HG02943 (cell line): Measurements from ENCODE around the gene HYDIN.
"Not testable (repeated sequence)": the region's sequence is repeated elsewhere in the genome, so short reads cannot be mapped to it uniquely, and the experiment has no call there.

Source experiments
- ATAC-seq: cut with Tn5 transposase; IDR thresholded peaks from one replicate; pipeline ENCODE4 v1.9.1; 2021; ENCODE audit warnings: mild to moderate bottlenecking, low read depth, moderate library complexity; ENCODE audit not compliant: unreplicated experiment

HYDIN gene

DNA sequence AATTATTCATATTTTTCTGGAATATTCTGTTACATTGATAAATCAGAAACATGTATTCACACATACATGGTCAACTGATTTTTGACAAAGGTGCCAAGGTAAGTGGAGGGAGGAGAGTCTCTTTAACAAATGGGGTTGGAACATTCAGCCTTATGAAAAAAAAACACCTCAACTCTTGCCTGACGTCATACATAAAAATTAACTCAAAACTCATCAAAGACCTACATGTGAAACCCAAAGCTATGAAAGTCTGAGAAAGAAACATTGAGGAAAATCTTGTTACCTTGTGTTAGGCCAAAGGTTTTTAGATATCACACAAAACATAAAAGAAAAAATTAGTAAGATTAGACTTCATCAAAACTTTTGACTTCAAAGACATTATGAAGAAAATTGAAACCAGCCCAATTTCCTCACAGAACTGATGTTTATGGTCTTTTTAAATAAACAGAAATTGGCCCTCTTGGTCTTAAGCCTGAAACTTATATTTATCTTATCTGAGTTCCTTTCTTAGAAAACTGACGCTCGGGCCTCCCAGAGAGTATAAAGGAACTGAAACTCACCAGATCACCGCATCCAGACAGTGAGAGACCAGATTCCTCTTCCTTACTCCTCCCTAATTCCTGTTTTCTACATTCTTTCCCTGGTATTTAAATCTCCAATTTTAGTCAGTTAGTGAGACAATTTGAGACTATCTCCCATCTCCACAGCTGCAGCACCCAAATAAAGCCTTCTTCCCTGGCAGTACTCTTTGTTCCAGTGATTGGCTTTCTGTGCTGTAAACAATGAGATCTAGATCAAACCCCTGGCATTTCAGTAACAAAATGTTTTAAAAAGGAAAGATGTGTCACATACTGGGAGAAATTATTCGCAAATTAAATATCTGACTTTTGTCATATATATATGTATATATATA lies 4.0 kb downstream of the HYDIN start:
- ATAC-seq = no peak

DNA sequence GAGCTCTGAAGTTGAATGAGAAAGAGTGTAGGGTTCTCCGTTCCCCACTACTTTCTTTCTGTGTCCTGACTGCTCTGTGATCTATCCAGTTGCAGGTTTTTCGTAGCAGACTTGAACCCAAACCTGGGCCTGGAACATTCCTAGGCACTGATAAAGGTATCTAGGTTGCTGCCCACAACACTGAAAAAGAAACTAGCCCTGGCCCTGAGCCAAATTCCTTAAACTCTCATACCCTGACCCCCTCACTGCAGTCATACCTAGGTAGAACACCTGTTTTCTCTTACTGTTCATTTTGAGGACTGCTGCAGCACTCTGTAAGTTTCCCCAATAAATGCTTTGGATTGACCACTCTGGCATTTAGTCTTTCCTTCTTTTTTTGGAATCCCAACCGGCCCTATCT lies 5.4 kb downstream of the HYDIN start:
- ATAC-seq = no peak

DNA sequence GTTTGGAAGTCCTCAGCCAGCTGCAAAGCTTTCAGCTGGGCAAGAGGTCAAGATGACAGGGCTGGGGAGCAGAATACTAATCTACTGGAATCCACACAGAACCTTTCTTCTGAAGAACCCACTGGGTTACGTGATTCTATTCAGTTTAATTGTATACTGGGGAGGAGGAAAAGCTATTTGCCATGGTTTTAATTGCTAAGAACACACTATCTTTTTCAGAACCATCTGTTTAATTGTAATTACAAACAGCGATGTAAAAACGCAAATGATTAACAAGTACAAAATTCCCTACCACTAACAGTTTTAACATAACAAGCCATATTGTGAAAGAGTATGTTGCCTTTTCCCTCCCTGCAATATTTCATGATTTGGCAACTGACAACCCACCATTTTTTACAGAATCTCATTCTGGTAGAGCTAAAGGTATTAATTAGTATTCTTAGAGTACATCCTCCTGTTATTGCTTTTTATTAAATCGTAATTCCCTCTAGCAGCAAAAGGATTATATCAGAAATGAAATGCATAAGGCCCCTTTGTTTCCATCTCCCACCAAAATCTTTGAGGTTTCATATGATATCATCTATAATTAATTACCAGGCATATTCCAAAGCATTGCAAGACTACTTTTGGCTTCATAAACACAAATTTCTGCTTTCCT lies 12.1 kb downstream of the HYDIN start:
- ATAC-seq = no peak

DNA sequence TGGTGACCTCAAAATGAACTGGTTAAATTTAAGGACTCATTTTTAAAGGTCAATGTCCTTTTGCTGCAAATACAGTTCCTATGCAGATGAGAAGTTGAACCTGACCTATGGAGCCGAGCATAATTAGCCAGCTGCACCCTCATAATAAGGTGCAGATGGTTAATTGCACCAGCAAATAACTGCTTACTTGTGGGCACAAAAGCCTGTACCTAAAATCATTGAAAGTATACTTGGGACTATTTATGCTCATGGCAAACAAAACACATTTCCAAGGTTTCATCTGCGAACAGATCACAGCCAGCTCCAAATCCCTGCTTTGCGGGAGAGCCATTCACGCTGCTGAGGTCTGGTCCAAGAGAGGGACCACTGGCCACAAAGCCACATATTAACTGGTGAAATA lies 13.0 kb downstream of the HYDIN start:
- ATAC-seq = no peak

DNA sequence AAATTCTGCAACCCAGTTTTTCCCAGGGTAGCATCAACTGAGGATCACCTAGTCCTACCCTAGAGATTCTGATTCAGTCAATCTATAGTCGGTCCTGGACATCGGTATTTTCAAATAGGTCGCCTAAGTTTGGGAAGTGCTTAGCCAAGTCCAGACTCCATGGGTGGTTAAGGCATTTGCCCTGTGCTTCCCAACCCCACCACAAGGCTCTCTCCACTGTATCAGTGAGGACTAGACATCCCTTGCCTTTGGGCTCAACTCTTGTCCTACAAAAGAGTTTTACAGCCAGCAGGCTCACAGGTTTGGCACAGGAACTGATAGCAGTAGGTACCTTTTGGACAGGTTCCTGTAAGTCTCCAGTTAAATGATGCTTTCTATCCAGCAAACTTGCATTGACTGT lies 13.8 kb downstream of the HYDIN start:
- ATAC-seq = no peak

DNA sequence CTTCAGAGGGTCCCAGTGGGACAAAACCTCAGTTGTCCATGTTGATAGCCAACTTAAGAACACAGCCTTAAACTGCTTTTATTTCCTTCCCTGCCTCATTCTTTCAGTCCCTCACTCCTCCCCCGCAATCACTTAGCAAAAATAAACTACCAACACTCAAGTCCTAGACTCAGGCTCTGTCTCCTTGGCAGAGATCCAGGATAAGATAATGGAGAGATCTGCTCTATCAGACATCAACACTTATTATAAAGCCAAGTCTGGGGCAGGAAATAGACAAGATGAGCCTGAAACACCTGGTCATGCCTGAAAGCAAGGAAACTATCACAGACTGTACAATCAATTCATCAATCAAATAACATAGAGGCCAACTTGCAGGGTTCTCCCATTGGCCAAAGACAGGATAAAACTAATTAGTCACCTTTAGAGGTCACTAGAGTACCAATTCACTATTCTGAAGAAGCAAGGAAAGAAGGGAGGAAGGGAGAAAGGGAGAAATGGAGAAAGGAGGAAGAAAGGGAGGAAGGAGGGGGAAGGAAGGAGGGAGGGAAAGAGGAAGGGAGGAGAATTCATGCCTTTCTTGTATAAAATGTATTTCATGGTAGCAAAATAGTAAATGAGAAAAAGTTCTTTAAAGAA lies 15.7 kb downstream of the HYDIN start:
- no peak for ATAC-seq

DNA sequence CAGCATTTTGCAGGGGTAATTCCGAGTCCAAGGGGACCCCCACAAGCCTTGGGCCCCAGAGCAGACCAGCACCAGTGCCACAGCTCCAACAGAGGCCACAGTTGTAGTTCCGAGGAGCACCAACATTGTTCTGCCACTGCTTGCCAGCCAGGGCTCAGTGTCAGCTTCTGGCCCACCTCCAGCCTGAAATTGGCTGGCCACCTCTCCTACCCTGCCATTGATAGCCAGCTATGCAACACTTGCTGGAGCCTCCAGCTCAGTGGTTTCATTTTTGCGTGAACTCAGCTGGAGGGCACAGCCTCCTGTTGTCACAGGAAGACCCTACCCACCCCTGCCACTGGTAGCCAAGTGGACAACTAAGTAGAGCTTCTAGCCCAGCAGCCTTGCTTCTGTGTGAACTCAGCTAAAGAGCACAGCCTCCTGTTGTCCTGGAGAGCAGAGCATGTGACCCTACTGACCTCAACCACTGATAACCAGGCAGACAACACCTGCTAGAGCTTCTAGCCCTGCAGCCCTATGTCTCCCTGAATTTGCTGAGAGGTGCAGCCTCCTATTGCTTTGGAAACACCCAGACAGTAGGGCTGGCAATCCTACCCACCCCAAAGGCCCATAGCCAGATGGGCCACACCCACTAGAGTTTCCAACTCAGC lies 24.9 kb downstream of the HYDIN start:
- ATAC-seq = no peak

DNA sequence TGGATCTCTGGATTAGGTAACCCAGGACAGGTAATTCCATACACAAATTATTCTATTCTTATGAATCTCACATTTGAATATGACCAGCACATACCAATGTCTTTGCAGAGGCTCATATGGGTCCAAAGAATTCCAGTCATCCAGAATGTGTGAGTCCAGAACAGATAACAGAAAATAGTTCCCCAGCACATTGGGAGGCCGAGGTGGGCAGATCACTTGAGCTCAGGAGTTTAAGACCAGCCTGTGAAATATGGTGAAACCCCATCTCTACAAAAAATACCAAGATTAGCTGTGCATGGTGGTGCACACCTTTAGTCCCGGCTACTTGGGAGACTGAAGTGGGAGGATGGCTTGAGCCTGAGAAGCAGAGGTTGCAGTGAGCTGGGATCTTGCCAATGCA lies 26.9 kb downstream of the HYDIN start:
- ATAC-seq = no peak

DNA sequence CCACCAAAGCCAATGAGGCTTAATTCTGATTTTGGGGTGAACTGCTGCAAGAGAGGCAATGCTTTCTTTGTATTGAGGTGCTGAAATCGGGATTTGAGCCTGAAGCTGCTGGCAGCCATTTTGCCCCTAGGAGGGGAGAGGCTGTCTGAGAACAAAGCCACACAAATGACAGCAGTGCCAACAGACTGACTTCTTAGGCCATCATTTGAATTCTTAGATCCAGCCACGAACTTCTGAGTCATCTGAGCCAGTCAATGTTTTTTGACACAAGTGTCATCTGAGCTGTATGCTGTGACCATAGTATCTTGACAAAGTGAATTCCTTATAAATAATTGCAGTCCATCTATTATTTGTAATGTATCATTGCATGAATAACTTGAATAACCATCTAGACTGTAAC lies 29.0 kb downstream of the HYDIN start:
- ATAC-seq = no peak

DNA sequence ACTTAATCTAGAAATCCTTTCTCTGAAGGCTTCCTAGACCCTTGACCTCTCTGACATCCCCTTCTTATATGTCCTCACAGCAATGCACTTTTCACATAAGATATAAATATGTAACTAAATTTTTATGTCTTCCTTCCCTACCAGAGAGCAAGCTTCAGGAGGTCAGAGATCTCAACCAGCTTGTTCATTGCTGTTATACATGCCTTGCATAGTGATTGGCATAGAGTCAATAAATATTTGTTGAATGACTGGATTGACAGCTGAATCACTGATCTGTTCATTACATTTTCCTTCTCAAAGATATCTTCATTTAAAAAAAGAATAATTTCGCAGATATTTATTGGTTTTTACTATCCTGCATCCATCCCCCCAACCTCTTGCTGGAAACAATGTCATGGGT lies 29.5 kb downstream of the HYDIN start:
- ATAC-seq = no peak

DNA sequence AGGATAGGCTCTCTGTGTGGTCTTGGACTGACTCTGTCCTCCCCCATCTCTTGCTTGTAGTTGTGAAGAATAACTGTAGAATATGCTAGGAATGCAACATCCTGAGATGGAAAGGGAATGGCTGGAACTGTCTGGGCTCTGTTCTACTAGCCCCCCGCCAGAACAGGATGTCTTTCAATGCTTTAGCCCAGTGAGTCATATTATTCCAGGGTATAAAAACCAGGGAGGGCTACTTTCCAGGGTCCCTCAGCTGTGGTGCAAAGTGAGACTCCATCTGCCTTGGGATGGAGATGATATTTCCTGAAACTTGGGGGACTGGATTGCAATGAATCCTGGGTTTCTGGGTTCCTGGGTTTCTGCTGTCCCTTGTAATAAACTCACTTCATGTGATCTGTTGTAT lies 32.1 kb downstream of the HYDIN start:
- ATAC-seq = no peak

DNA sequence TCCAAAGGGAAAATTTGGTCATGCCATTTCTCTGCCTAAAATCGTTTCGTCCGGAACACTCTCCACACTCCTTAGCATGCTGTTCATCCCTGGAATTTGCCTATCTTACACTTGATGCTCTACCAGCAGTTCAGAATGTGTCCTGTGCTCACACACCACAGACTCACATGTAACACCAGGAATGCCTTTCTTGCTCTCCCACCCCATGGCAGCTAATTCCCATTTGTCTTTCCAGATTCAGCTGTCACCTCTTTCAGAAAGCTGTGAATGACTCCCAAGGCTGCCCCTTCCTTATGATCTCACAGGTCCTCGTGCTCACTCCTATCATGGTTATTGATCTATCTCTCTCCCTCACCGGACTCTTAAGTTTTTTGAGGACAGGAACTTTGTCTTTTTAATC lies 38.1 kb downstream of the HYDIN start:
- no peak for ATAC-seq

DNA sequence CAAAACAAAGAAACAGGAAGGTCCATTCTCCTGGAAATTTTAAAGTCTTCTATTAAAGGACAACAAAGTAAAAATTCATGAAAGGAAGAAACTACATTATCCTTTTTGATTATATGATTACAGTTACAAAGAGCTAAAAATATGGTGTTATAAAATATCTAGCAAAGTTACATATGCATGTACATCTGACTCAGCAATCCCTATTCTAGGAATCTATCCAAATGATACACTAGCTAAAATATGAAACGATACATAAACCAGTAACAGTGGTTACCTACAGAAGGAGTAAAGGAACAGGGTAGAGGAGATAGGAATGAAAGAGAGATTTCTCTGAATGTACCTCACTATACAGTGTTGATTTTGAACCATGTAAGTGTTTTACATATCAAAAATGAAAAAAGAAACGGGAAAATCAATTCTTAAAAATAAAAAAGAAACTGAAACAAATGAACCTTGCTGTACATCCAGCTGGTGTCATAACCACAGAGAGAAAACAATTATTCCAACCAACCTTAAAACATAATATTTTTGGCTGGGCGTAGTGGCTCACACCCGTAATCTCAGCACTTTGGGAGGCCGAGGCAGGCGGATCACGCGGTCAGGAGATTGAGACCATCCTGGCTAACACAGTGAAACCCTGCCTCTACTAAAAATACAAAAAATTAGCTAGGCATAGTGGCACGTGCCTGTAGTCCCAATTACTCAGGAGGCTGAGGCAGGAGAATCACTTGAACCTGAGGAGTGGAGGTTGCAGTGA lies 41.4 kb downstream of the HYDIN start:
- no peak for ATAC-seq

DNA sequence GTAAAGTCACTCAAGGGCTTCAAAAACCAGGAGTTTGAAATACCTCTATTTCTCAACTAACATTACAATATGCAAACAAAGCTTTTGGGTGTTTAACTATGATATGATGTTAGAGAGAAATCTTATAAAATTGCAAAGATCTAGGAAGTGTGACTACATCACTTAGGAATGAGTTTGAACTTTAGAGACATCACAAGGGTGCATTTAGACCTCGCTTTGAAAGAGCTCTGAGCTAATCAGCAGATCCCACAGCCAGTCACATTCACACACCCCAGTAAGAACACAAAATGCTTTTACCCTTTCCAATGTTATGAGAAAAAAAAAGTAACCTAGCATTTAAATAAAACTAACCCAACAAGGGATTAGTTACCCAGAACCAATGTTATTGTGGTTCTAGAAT lies 45.2 kb downstream of the HYDIN start:
- no peak for ATAC-seq

DNA sequence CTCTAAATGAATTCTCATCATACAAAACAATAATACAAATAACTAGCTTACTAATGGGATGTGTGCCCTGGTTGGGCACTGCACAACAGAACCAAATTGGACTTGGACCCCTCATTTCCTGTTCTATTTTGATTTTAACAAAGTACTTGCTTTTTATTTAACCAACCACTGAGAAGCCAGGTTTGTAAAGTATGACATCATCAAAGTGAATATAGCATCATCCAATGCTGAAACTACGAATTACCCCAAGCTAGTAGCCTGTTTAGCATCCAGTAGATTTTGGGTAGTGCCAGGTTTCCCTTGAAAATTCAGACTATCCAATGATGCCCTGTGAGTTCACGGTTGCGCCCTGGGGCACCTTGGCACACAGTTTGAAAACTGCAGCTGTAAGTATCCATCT lies 51.0 kb downstream of the HYDIN start:
- ATAC-seq = no peak

DNA sequence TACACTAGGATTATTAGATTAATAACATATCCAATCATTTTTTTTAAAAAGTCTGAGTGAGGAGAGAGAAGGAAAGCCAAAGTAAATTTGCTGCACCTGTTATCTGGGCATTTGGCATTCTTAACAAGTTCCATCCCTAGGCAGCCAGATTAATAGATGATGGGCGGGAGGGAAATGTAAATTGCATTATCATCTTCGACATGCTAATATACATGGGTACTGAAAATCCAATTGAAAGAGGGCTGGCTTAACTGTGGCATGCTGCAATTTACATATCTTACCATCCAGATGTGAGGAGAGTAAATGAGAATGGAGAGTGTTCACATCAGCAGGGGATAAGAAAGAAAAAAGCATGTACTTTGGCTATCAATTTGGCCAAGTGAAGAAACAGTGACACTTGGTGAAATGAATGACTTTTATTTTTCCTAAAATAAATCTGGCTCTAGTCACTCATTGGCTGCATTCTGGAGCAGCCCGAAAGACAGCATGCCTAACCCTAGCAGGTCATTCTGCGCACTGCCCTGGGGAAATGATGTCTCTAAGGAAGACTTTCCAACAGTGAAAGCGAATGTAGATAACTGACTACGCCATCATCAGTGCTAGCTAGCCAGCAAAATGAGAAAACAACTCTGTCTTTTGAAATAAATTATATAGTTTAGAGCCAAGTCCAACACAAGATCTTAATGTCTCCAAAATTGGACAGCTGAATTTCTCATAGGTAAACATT lies 57.9 kb downstream of the HYDIN start:
- ATAC-seq = no peak

DNA sequence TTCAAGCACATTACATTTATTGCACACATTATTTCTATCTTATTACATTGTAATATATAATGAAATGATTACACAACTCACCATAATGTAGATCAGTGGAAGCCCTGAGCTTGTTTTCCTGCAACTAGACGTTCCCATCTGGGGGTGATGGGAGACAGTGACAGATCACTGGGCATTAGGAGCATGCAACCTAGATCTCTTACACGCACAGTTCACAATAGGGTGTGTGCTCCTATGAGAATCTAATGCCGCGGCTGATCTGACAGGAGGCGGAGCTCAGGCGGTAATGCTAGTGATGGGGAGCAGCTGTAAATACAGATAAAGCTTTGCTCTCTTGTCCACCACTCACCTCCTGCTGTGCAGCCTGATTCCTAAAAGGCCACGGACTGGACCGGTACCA lies 69.5 kb downstream of the HYDIN start:
- ATAC-seq = not testable (repeated sequence)

DNA sequence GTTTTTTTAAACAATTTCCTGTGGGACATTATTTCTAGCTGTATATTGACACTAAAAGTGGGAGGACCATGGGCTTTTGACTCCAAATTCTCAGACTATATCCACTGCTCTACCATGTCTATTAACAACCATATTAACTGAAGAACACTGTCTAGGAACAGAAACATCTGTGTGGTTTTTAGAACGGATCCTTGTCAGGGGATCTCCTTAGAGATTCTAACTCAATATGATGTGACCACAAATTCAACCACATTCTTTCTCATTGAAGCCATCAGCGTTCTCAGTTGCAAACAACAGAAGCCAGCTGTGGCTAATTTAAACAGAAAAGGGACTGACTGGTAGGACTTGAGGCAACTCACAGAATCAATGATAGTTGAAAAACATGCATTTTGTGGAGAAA lies 73.2 kb downstream of the HYDIN start:
- ATAC-seq = not testable (repeated sequence)

DNA sequence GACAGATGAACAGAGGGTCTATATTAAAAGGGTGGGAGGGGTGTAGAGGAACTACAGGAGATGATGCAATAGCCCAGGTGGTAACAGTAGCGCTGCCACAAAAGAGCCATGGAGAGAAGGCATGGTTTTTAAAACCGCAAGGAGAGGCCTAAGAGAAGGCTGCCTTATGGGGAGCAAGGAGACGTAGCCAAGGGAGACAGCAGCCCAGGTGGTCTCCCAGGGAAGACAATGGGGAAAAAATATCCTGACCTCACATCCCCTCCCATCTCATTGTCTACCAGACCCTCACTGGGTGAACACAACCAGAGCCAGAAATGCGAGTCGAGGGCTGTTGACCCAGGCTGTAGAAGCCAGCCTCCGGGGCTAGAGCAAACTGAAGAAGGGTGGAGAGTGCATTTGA lies 77.2 kb downstream of the HYDIN start:
- ATAC-seq = not testable (repeated sequence)

DNA sequence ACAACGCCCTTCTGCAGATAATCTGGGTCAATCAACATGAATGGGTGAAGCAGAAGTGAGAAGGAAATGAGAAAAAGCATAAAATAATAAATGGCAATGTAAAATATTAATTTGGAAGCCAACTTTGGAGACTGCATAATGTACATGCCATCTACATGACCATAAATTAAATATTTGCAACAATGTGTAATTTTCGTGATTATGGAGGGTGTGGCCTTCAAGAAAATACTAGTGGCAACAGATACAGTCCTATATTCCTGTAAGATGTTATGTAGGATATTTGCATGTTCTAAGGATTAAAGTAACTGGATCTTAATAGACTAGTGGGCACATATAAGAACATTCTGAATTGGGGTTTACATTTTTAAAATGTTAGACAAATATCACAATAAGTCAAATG lies 78.9 kb downstream of the HYDIN start:
- ATAC-seq = not testable (repeated sequence)
